SU-DHL-6 (cell line): ENCODE measurements around the gene DACH1.

Experiments used
- EZH2phosphoT487 ChIP-seq: fragments of 200-600 bp; sonication (generic), shearing (Covaris generic); conservative IDR thresholded peaks from 2 replicates; pipeline ENCODE4 v1.6.1; 2018; ENCODE audit warnings: mild to moderate bottlenecking, antibody characterized with exemption, low read length, moderate library complexity, mixed read lengths
- TF ChIP-seq, protein P1 (sequence below): fragments of 200-600 bp; sonication (generic); IDR thresholded peaks from one replicate; pipeline ENCODE4 v1.5.1; 2017; ENCODE audit warnings: antibody characterized with exemption, mild to moderate bottlenecking, low read length, moderate library complexity; ENCODE audit not compliant: insufficient read depth, poor library complexity, severe bottlenecking

- TF ChIP-seq, protein P1, sequence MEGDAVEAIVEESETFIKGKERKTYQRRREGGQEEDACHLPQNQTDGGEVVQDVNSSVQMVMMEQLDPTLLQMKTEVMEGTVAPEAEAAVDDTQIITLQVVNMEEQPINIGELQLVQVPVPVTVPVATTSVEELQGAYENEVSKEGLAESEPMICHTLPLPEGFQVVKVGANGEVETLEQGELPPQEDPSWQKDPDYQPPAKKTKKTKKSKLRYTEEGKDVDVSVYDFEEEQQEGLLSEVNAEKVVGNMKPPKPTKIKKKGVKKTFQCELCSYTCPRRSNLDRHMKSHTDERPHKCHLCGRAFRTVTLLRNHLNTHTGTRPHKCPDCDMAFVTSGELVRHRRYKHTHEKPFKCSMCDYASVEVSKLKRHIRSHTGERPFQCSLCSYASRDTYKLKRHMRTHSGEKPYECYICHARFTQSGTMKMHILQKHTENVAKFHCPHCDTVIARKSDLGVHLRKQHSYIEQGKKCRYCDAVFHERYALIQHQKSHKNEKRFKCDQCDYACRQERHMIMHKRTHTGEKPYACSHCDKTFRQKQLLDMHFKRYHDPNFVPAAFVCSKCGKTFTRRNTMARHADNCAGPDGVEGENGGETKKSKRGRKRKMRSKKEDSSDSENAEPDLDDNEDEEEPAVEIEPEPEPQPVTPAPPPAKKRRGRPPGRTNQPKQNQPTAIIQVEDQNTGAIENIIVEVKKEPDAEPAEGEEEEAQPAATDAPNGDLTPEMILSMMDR: no peak
- TF ChIP-seq EZH2phosphoT487: no peak
Observed at GRCh38 chr13:71597150-71597549, 269.9 kb downstream of the DACH1 start.
